Uterus (tissue), 4 donors: ENCODE data around the gene SPIC. TPM values are rescaled to one million over a fixed set of nuclear protein-coding genes. Genes with fewer than 3 reads are reported as not detected.

Experiments used
- DNase-seq, 2 donors: peaks; one replicate each; pipeline ENCODE4 v3.0.0-alpha.2; 2019 to 2020
- H3K27ac ChIP-seq, 2 donors: fragments of 200-600 bp; sonication (generic); 1 replicate in 1 of 2; 2 replicates in 1 of 2; pipeline ENCODE4 v1.5.1; 2016 to 2018
- H3K27me3 ChIP-seq, 2 donors: fragments of 200-600 bp; sonication (generic); one replicate each; pipeline ENCODE4 v1.5.1; 2018 to 2019; ENCODE audit warnings: control low read depth in 1 of 2
- H3K36me3 ChIP-seq, 2 donors: fragments of 200-600 bp; sonication (generic); one replicate each; pipeline ENCODE4 v1.5.1; 2019; ENCODE audit warnings: control low read depth in 1 of 2
- H3K4me1 ChIP-seq, 2 donors: fragments of 200-600 bp; sonication (generic); one replicate each; pipeline ENCODE4 v1.5.1; 2018 to 2019; ENCODE audit warnings: control low read depth in 1 of 2
- H3K4me3 ChIP-seq, 2 donors: fragments of 200-600 bp; sonication (generic); 1 replicate in 1 of 2; 2 replicates in 1 of 2; pipeline ENCODE4 v1.5.1; 2018 to 2019; ENCODE audit warnings: mild to moderate bottlenecking in 1 of 2
- H3K9me3 ChIP-seq, 2 donors: fragments of 200-600 bp; sonication (generic); one replicate each; pipeline ENCODE4 v1.5.1; 2019; ENCODE audit warnings: control low read depth in 1 of 2
- POLR2A ChIP-seq, 2 donors: fragments of 450-650 bp; IDR thresholded peaks; one replicate each; pipeline ENCODE4 v1.6.1; 2016; ENCODE audit warnings: antibody characterized with exemption in 2 of 2, mild to moderate bottlenecking in 1 of 2, moderate library complexity in 1 of 2
- intact Hi-C: fragments of 100-400 bp; cut with DNase I; formaldehyde crosslinking; loops from one replicate; pipeline ENCODE4 v1.15.1; 2023; ENCODE audit warnings: low total_unique reads
- total RNA-seq, 4 donors: library from RNA; depleted of rRNA in 3 of 4; stranded (reverse); fragments of >200 nt in 3 of 4; gene quantifications; one replicate each; pipeline versions ENCODE4 v1.1.0 to v1.2.4, GENCODE V29; 2014 to 2023
- TF ChIP-seq, protein P1 (sequence below), 4 experiments: fragments of 200-600 bp in 2 of 4; fragments of 450-650 bp in 2 of 4; sonication (generic) in 2 of 4; IDR thresholded peaks; one replicate each; pipeline ENCODE4 v1.5.1; 2016 to 2019; ENCODE audit warnings: antibody characterized with exemption in 4 of 4, mild to moderate bottlenecking in 2 of 4, moderate library complexity in 1 of 4
- donor health status: DM: yes; HTN: yes; CAD: no.

SPIC gene
- total RNA-seq, 4 donors from 2014 or later, result not detected

DNA sequence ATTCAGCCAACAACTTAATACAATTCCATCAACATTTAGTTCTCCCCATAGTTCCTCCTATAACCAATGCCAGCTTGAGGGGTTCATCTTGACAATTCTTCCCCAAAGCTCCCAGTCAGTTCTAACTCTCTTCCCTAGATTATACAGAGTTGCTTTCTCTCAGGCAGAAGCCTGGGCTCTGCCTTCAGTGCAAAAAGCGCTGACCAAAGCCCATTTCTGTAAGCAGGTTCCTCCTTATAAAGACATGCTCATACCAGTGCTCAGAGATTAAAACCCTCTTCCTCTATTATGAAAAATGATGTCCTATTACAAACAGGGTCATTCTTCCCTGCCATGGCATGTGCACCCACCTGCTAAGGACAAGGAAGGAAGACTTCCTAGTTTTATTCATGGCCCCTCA, 16.2 kb downstream of the SPIC start:
- DNase-seq, result no peak
- TF ChIP-seq, protein P1, sequence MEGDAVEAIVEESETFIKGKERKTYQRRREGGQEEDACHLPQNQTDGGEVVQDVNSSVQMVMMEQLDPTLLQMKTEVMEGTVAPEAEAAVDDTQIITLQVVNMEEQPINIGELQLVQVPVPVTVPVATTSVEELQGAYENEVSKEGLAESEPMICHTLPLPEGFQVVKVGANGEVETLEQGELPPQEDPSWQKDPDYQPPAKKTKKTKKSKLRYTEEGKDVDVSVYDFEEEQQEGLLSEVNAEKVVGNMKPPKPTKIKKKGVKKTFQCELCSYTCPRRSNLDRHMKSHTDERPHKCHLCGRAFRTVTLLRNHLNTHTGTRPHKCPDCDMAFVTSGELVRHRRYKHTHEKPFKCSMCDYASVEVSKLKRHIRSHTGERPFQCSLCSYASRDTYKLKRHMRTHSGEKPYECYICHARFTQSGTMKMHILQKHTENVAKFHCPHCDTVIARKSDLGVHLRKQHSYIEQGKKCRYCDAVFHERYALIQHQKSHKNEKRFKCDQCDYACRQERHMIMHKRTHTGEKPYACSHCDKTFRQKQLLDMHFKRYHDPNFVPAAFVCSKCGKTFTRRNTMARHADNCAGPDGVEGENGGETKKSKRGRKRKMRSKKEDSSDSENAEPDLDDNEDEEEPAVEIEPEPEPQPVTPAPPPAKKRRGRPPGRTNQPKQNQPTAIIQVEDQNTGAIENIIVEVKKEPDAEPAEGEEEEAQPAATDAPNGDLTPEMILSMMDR (IDR thresholded peaks at IDR 0.05), result no peak
- TF ChIP-seq POLR2A (IDR thresholded peaks at IDR 0.05), result no peak
- intact Hi-C loops, result no loop called here

DNA sequence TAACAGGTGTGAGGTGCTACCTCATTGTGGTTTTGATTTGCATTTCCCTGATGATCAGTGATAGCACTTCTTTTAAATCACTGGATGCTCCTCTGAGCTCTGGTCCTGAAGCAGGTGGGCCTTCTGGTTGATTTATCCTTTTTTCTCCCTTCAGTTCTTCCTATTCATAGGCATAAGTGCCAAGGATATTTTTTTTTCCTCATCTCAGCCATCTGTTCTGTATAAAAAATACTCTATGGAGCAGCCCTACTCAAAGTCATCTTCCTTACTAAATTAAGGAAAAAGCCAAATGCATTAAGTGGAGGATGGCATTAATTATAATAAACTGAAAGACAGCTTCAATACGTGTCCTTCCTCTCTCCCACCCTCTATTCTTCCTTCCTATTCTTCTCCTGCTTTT, 18.4 kb downstream of the SPIC start:
- H3K4me1 ChIP-seq, result no peaks in the 10 kb centered on the region
- H3K4me3 ChIP-seq, result no peak overlapping the region
- no peaks in the 10 kb centered on the region for H3K27me3 ChIP-seq
- DNase-seq, result no peak
- H3K36me3 ChIP-seq, result no peaks in the 10 kb centered on the region
- H3K9me3 ChIP-seq, result no peaks in the 10 kb centered on the region
- TF ChIP-seq, protein P1 (IDR thresholded peaks at IDR 0.05), result no peak
- no peak for TF ChIP-seq POLR2A (IDR thresholded peaks at IDR 0.05)
- intact Hi-C loops, result no loop called here
- no peak overlapping the region for H3K27ac ChIP-seq

More for the DNA sequence above, 16.2 kb downstream of the SPIC start:
- no peak overlapping the region for H3K27ac ChIP-seq
- H3K27me3 ChIP-seq, result no peaks in the 10 kb centered on the region
- H3K9me3 ChIP-seq, result no peaks in the 10 kb centered on the region
- no peaks in the 10 kb centered on the region for H3K4me1 ChIP-seq
- H3K4me3 ChIP-seq, result no peak overlapping the region
- H3K36me3 ChIP-seq, result no peaks in the 10 kb centered on the region

DNA sequence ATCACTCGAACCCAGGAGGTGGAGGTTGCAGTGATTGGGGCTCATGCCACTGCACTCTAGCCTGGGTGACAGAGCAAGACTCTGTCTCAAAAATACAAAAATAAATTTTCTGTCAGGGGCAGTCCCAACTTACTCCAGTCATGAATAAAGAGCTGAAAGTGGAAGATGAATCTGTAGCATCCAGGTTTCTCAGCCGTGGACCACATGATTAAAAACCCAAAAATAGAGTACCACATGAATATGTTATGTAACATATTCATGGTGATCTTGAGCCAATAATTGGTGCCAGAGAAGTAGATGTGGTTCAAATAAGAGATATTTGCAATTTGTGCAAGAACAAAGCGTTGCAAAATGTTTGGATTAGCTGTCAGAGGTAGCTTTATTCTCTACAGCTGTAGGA, 23.1 kb downstream of the SPIC start:
- Histone ChIP-seq H3K27ac (no peak overlapping the region), H3K36me3 (no peaks in the 10 kb centered on the region), H3K27me3 (no peaks in the 10 kb centered on the region), H3K9me3 (no peaks in the 10 kb centered on the region), H3K4me3 (no peak overlapping the region), H3K4me1 (no peaks in the 10 kb centered on the region)
- DNase-seq, result no peak
- TF ChIP-seq, protein P1 (IDR thresholded peaks at IDR 0.05), result no peak
- no peak for TF ChIP-seq POLR2A (IDR thresholded peaks at IDR 0.05)
- intact Hi-C loops, result no loop called here

DNA sequence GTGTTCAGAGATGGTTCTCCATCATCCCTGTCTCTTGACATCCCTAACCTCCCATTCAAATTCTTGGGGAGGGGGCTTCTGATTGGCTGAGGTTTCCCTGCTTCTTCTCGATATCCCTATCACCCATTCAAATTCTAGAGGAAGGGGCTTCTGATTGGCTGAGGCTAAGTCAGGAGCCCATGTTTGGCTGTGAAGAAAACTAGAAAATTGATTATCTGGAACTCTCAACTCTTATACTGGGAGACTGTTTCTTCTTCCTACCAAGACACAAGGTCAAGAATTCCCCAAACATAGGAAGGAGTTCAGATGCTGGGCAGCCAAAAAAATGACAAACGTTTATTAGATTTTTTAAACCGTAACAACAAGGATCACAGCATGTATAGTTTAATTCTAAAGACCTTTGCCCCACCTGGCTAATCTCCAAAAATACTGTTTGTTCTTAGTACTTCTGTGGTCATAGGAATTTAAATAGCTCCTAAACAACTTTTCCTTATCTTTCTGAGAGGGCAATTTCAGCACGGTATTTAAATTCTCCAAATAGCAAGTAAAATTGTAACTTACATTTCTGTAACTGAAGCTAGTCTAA, 26.4 kb downstream of the SPIC start:
- Histone ChIP-seq H3K9me3 (no peaks in the 10 kb centered on the region), H3K4me1 (no peaks in the 10 kb centered on the region), H3K27ac (no peak overlapping the region), H3K36me3 (no peaks in the 10 kb centered on the region), H3K4me3 (no peak overlapping the region), H3K27me3 (no peaks in the 10 kb centered on the region)
- intact Hi-C loops, result no loop called here
- TF ChIP-seq POLR2A (IDR thresholded peaks at IDR 0.05), result no peak
- TF ChIP-seq, protein P1 (IDR thresholded peaks at IDR 0.05), result no peak
- DNase-seq, result no peak

- Histone ChIP-seq H3K4me3 (no peak overlapping the region), H3K27ac (no peak overlapping the region), H3K9me3 (no peaks in the 10 kb centered on the region), H3K4me1 (no peaks in the 10 kb centered on the region), H3K27me3 (no peaks in the 10 kb centered on the region), H3K36me3 (no peaks in the 10 kb centered on the region)
- no peak for TF ChIP-seq POLR2A (IDR thresholded peaks at IDR 0.05)
- TF ChIP-seq, protein P1 (IDR thresholded peaks at IDR 0.05), result no peak
- no peak for DNase-seq
- intact Hi-C loops, result no loop called here
Measured at GRCh38 chr12:101521136-101521535, 46.0 kb downstream of the SPIC start.
